H9 (cell line): Measurements from ENCODE around the gene SIL1. TPM values are rescaled to one million over a fixed set of nuclear protein-coding genes. Genes with fewer than 3 reads are reported as not detected.

ENCODE experiments used
- DNase-seq: peaks from one replicate; pipeline ENCODE4 v3.0.0-alpha.2; 2017
- H2AFZ ChIP-seq: one replicate; pipeline ENCODE4 v1.6.1; 2013; ENCODE audit warnings: mild to moderate bottlenecking, low read length, control low read depth, moderate library complexity
- H2AK5ac ChIP-seq: 2 replicates; pipeline ENCODE4 v1.6.1; 2013; ENCODE audit warnings: low read length, control low read depth, mixed read lengths; ENCODE audit not compliant: insufficient read length
- H2BK120ac ChIP-seq: one replicate; pipeline ENCODE4 v1.6.1; 2013; ENCODE audit warnings: low read depth, mild to moderate bottlenecking, low read length, control low read depth, inconsistent platforms; ENCODE audit not compliant: poor library complexity, severe bottlenecking
- H2BK12ac ChIP-seq: 2 replicates; pipeline ENCODE4 v1.6.1; 2013; ENCODE audit warnings: low read length, control low read depth, mixed read lengths, low read depth; ENCODE audit not compliant: insufficient read length
- H2BK15ac ChIP-seq: 2 replicates; pipeline ENCODE4 v1.6.1; 2013; ENCODE audit warnings: low read depth, low read length, control low read depth
- H2BK20ac ChIP-seq: one replicate; pipeline ENCODE4 v1.6.1; 2013; ENCODE audit warnings: low read depth, mild to moderate bottlenecking, low read length, control low read depth, inconsistent platforms; ENCODE audit not compliant: poor library complexity, severe bottlenecking
- H2BK5ac ChIP-seq: 2 replicates; pipeline ENCODE4 v1.6.1; 2013; ENCODE audit warnings: low read length, control low read depth, mixed read lengths; ENCODE audit not compliant: insufficient read length
- H3K14ac ChIP-seq: 2 replicates; pipeline ENCODE4 v1.6.1; 2013; ENCODE audit warnings: low read length, control low read depth; ENCODE audit not compliant: insufficient read depth
- H3K18ac ChIP-seq: 2 replicates; pipeline ENCODE4 v1.6.1; 2013; ENCODE audit warnings: low read depth, mild to moderate bottlenecking, mixed read lengths, low read length, control low read depth; ENCODE audit not compliant: insufficient read length
- H3K23ac ChIP-seq: 2 replicates; pipeline ENCODE4 v1.6.1; 2013; ENCODE audit warnings: low read length, control low read depth, mixed read lengths, low read depth; ENCODE audit not compliant: insufficient read length
- H3K23me2 ChIP-seq: 2 replicates; pipeline ENCODE4 v1.6.1; 2013; ENCODE audit warnings: low read depth, mild to moderate bottlenecking, mixed read lengths, low read length, control low read depth; ENCODE audit not compliant: insufficient read length, poor library complexity, severe bottlenecking
- H3K27ac ChIP-seq: 2 replicates; pipeline ENCODE4 v1.5.1; 2013; ENCODE audit warnings: low read length, control low read depth, mixed read lengths, low read depth; ENCODE audit not compliant: insufficient read length
- H3K27me3 ChIP-seq: 2 replicates; pipeline ENCODE4 v1.6.1; 2013; ENCODE audit warnings: low read length, control low read depth, inconsistent platforms; ENCODE audit not compliant: insufficient read depth
- H3K4ac ChIP-seq: 2 replicates; pipeline ENCODE4 v1.6.1; 2013; ENCODE audit warnings: low read depth, mild to moderate bottlenecking, control low read depth, inconsistent platforms, low read length, moderate library complexity
- H3K4me1 ChIP-seq: 2 replicates; pipeline ENCODE4 v1.6.1; 2013; ENCODE audit warnings: low read length, control low read depth, inconsistent platforms; ENCODE audit not compliant: insufficient read depth
- H3K4me2 ChIP-seq: 2 replicates; pipeline ENCODE4 v1.6.1; 2013; ENCODE audit warnings: low read length, control low read depth, mixed read lengths; ENCODE audit not compliant: insufficient read length, insufficient read depth
- H3K56ac ChIP-seq: 2 replicates; pipeline ENCODE4 v1.6.1; 2013; ENCODE audit warnings: low read depth, mild to moderate bottlenecking, mixed read lengths, low read length, control low read depth; ENCODE audit not compliant: insufficient read length
- H3K79me1 ChIP-seq: 2 replicates; pipeline ENCODE4 v1.6.1; 2013; ENCODE audit warnings: low read depth, mild to moderate bottlenecking, moderate library complexity, low read length, control low read depth, inconsistent platforms; ENCODE audit not compliant: insufficient read depth, poor library complexity, severe bottlenecking
- H3K79me2 ChIP-seq: 2 replicates; pipeline ENCODE4 v1.6.1; 2013; ENCODE audit warnings: low read length, control low read depth, inconsistent platforms; ENCODE audit not compliant: insufficient read depth
- H3K9ac ChIP-seq: 2 replicates; pipeline ENCODE4 v1.6.1; 2013; ENCODE audit warnings: low read length, control low read depth, mixed read lengths; ENCODE audit not compliant: insufficient read length; ENCODE audit errors: extremely low read depth
- H3K9me3 ChIP-seq: one replicate; pipeline ENCODE4 v1.6.1; 2013; ENCODE audit warnings: low read depth, low read length, inconsistent platforms; ENCODE audit not compliant: control insufficient read depth
- H3T11ph ChIP-seq: one replicate; pipeline ENCODE4 v1.6.1; 2013; ENCODE audit warnings: mild to moderate bottlenecking, low read length, control low read depth, inconsistent platforms
- H4K20me1 ChIP-seq: one replicate; pipeline ENCODE4 v1.6.1; 2013; ENCODE audit not compliant: control insufficient read depth, insufficient read length, insufficient read depth
- H4K5ac ChIP-seq: 2 replicates; pipeline ENCODE4 v1.6.1; 2013; ENCODE audit warnings: low read depth, mild to moderate bottlenecking, mixed read lengths, low read length, control low read depth; ENCODE audit not compliant: insufficient read length
- H4K8ac ChIP-seq: replicated peaks from 2 replicates; pipeline ENCODE4 v1.6.1; 2013; ENCODE audit warnings: low read length, control low read depth, mixed read lengths, low read depth; ENCODE audit not compliant: insufficient read length
- H4K91ac ChIP-seq: 2 replicates; pipeline ENCODE4 v1.6.1; 2013; ENCODE audit warnings: low read depth, mild to moderate bottlenecking, moderate library complexity, mixed read lengths, low read length, control low read depth; ENCODE audit not compliant: insufficient read length
- H3K27ac Mint-ChIP-seq, 3 experiments: 2 replicates in 2 of 3; 3 replicates in 1 of 3; pipeline ENCODE4 v1.8.0; 2020 to 2021; ENCODE audit warnings: mixed read lengths in 3 of 3, mild to moderate bottlenecking in 1 of 3, moderate library complexity in 1 of 3
- H3K27me3 Mint-ChIP-seq: 2 replicates; pipeline ENCODE4 v1.8.0; 2021; ENCODE audit warnings: low read depth, mild to moderate bottlenecking, moderate library complexity, mixed read lengths
- H3K36me3 Mint-ChIP-seq, 3 experiments: 2 replicates in 2 of 3; 3 replicates in 1 of 3; pipeline ENCODE4 v1.8.0; 2020 to 2021; ENCODE audit warnings: low read depth in 3 of 3, mixed read lengths in 3 of 3; ENCODE audit not compliant: insufficient read depth in 1 of 3
- H3K4me1 Mint-ChIP-seq, 2 experiments: 2 replicates each; pipeline ENCODE4 v1.8.0; 2020; ENCODE audit warnings: mixed read lengths in 2 of 2
- H3K4me3 Mint-ChIP-seq, 2 experiments: 2 replicates in 1 of 2; 3 replicates in 1 of 2; pipeline ENCODE4 v1.8.0; 2020 to 2021; ENCODE audit warnings: mild to moderate bottlenecking in 2 of 2, mixed read lengths in 2 of 2, moderate library complexity in 1 of 2
- H3K9me3 Mint-ChIP-seq, 2 experiments: 2 replicates in 1 of 2; 3 replicates in 1 of 2; pipeline ENCODE4 v1.8.0; 2020; ENCODE audit warnings: mild to moderate bottlenecking in 2 of 2, mixed read lengths in 2 of 2, moderate library complexity in 1 of 2
- WGBS: extraction: QIAGEN DNeasy Blood & Tissue Kit; methylation state at CpG from one replicate; pipeline ENCODE4 v1.1.7; 2013; ENCODE audit warnings: missing lambda C conversion rate, low lambda C conversion rate, mixed read lengths; ENCODE audit not compliant: insufficient read length; ENCODE audit errors: extremely low coverage; 5-methylcytosine and 5-hydroxymethylcytosine counted together
- total RNA-seq: library from RNA; stranded (reverse); gene quantifications from 2 replicates; pipeline ENCODE4 v1.2.1, GENCODE V29; 2021
- TF ChIP-seq, protein P1 (sequence below): fragments of 200-600 bp; sonication (generic); conservative IDR thresholded peaks from 3 replicates; pipeline ENCODE4 v1.8.0; 2021; ENCODE audit warnings: antibody characterized with exemption, mild to moderate bottlenecking

Gene SIL1
- total RNA-seq, 1 experiment from 2014 or later, result 10.6 TPM

DNA sequence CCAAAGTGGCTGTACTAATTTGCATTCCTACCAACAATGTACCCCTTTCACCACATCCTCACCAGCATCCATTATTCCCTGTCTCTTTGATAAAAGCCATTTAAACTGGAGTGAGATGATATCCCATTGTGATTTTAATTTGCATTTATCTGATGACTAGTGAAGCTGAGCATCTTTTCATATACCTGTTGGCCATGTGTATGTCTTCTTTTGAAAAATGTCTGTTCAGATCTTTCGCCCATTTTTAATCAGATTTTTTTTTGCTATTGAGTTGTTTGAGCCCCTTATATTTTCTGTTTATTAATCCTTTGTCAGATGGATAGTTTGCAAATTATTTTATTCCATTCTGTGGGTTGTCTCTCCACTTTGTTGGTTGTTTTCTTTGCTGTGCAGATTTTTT, 202.0 kb downstream of the SIL1 start:
- no peak for DNase-seq
- H4K8ac ChIP-seq, result no peak overlapping the region
- peaks cover 0 to 15% (median 5%) of the 10 kb centered on the region in 3 experiments; a peak in 3 of 7 replicates for H3K36me3 Mint-ChIP-seq

More for the DNA sequence above, 202.0 kb downstream of the SIL1 start:
- Histone ChIP-seq H2AK5ac (no peak overlapping the region), H3K4me2 (no peak overlapping the region), H3T11ph (no peak overlapping the region), H4K5ac (no peak overlapping the region), H2BK20ac (no peak overlapping the region), H3K9ac (no peak overlapping the region), H3K79me1 (no peaks in the 10 kb centered on the region), H3K14ac (no peak overlapping the region), H3K18ac (no peak overlapping the region), H3K27me3 (no peaks in the 10 kb centered on the region), H3K4me1 (no peaks in the 10 kb centered on the region), H3K9me3 (no peaks in the 10 kb centered on the region), H3K79me2 (no peaks in the 10 kb centered on the region), H3K23ac (no peak overlapping the region), H4K91ac (no peak overlapping the region), H2BK12ac (no peak overlapping the region), H2AFZ (no peak overlapping the region), H2BK15ac (no peak overlapping the region), H4K20me1 (no peaks in the 10 kb centered on the region), H2BK120ac (no peak overlapping the region), H3K27ac (no peak overlapping the region), H3K4ac (no peak overlapping the region), H3K23me2 (no peaks in the 10 kb centered on the region), H2BK5ac (no peak overlapping the region), H3K56ac (no peak overlapping the region)
- H3K27me3 Mint-ChIP-seq, result no peaks in the 10 kb centered on the region
- TF ChIP-seq, protein P1, sequence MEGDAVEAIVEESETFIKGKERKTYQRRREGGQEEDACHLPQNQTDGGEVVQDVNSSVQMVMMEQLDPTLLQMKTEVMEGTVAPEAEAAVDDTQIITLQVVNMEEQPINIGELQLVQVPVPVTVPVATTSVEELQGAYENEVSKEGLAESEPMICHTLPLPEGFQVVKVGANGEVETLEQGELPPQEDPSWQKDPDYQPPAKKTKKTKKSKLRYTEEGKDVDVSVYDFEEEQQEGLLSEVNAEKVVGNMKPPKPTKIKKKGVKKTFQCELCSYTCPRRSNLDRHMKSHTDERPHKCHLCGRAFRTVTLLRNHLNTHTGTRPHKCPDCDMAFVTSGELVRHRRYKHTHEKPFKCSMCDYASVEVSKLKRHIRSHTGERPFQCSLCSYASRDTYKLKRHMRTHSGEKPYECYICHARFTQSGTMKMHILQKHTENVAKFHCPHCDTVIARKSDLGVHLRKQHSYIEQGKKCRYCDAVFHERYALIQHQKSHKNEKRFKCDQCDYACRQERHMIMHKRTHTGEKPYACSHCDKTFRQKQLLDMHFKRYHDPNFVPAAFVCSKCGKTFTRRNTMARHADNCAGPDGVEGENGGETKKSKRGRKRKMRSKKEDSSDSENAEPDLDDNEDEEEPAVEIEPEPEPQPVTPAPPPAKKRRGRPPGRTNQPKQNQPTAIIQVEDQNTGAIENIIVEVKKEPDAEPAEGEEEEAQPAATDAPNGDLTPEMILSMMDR, result no peak
- H3K4me1 Mint-ChIP-seq, result no peaks in the 10 kb centered on the region
- H3K27ac Mint-ChIP-seq, result no peak overlapping the region
- WGBS, result no CpG with 5 or more reads among the region's 1 CpG
- H3K9me3 Mint-ChIP-seq, result peaks cover 11 to 15% of the 10 kb centered on the region in 2 experiments
- no peak overlapping the region for H3K4me3 Mint-ChIP-seq
